GM10266 (cell line): ENCODE results near the gene SRP68.
A peak's percentile ranks its signal among the peaks of the same experiment; 100 is the strongest.
"Not testable (repeated sequence)": the region's sequence is repeated elsewhere in the genome, so short reads cannot be mapped to it uniquely, and the experiment has no call there.

Experiments used
- DNase-seq: peaks from one replicate; pipeline ENCODE4 v3.0.0; 2012; ENCODE audit errors: extremely low spot score
- TF ChIP-seq, protein P1 (sequence below): IDR thresholded peaks from 2 replicates; pipeline ENCODE4 v1.5.1; 2012; ENCODE audit warnings: mild to moderate bottlenecking, low read depth; ENCODE audit not compliant: control insufficient read depth, insufficient read depth; ENCODE audit errors: missing control alignments

SRP68 gene

DNA sequence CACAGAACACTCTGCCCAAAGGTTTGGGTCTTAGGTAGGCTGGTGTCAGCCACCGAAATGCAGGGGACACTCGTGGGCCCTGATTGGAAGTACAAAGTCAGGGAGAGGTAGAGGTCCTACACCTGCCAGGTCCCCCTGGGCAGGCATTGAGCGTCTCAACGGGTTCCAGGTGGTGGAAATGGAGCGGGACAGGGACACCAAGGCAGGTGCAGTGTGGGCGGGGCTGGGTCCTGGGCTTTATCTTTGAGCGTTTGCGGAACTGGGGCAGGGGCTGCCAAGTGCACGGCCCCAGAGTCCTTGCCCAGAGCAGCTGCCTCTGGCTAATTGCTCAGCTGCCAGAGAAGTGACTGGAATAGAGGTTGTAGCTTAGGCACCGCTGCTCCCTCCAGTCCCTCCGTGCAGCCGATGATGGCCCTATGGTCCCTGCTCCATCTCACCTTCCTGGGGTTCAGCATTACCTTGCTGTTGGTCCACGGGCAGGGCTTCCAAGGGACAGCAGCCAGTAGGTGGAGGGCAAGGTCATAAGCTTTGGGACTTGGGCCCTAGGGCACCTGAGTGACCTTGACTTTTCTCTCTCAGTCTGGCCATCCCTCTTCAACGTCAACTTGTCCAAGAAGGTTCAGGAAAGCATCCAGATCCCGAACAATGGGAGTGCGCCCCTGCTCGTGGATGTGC is 6.7 kb upstream of the SRP68 start, which contains the start of gene ZACN:
TSS of gene ZACN (plus strand) at position 323 of the 675 bp plus-strand sequence. CDS start at position 406, 83 bp downstream.
- no peak for DNase-seq
- TF ChIP-seq, protein P1, sequence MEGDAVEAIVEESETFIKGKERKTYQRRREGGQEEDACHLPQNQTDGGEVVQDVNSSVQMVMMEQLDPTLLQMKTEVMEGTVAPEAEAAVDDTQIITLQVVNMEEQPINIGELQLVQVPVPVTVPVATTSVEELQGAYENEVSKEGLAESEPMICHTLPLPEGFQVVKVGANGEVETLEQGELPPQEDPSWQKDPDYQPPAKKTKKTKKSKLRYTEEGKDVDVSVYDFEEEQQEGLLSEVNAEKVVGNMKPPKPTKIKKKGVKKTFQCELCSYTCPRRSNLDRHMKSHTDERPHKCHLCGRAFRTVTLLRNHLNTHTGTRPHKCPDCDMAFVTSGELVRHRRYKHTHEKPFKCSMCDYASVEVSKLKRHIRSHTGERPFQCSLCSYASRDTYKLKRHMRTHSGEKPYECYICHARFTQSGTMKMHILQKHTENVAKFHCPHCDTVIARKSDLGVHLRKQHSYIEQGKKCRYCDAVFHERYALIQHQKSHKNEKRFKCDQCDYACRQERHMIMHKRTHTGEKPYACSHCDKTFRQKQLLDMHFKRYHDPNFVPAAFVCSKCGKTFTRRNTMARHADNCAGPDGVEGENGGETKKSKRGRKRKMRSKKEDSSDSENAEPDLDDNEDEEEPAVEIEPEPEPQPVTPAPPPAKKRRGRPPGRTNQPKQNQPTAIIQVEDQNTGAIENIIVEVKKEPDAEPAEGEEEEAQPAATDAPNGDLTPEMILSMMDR: no peak

DNA sequence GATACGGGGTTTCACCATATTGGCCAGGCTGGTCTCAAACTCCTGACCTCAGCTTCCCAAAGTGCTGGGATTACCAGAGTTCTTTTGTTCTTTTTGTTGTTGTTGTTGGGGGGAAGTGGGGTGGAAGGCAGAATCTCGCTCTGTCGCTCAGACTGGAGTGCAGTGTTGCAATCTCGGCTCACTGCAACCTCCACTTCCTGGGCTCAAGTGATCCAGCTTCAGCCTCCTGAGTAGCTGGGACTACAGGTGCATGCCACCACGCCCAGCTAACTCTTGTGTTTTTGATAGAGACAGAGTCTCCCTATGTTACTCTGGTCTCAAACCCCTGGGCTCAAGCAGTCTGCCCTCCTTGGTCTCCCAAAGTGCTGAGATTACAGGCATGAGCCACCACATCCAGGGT is 6.1 kb upstream of the SRP68 start:
- not testable (repeated sequence) for DNase-seq

DNA sequence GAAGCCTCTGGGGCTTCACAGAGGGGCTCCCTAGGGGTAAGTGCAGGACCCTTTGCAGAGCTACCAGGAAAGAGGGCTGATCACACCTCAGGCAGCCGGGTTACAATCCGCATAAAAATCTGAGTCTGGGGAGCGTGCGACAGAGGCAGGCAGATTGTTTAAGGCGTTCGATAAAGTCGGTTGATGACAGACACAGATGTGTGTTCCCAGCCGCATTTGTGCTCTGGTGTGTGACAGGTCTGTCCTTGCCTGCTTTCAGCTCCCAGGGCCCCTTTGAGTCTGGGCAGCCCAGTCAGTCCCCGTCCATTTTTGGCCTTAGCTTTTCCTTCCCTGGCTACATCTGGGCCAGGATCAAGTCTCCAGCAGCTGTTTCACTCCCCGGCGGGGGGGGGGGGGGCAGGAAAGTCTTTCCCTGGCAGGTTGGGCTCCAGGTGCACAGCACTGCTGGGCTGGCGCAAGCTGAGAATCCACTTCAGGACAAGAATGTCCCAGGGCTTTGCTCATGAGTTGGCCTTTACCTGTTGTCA is 5.3 kb upstream of the SRP68 start:
- DNase-seq: no peak
- TF ChIP-seq, protein P1: no peak

DNA sequence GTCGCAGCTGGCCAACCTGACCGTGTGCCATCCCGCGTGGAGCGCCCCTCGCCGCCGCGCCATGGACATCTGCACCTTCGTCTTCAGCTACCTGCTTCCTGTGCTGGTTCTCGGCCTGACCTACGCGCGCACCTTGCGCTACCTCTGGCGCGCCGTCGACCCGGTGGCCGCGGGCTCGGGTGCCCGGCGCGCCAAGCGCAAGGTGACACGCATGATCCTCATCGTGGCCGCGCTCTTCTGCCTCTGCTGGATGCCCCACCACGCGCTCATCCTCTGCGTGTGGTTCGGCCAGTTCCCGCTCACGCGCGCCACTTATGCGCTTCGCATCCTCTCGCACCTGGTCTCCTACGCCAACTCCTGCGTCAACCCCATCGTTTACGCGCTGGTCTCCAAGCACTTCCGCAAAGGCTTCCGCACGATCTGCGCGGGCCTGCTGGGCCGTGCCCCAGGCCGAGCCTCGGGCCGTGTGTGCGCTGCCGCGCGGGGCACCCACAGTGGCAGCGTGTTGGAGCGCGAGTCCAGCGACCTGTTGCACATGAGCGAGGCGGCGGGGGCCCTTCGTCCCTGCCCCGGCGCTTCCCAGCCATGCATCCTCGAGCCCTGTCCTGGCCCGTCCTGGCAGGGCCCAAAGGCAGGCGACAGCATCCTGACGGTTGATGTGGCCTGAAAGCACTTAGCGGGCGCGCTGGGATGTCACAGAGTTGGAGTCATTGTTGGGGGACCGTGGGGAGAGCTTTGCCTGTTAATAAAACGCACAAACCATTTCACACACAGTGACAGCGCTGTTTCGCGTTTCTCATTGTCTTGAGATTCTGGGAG is 4.7 kb upstream of the SRP68 start:
- DNase-seq: no peak
- TF ChIP-seq, protein P1: no peak

DNA sequence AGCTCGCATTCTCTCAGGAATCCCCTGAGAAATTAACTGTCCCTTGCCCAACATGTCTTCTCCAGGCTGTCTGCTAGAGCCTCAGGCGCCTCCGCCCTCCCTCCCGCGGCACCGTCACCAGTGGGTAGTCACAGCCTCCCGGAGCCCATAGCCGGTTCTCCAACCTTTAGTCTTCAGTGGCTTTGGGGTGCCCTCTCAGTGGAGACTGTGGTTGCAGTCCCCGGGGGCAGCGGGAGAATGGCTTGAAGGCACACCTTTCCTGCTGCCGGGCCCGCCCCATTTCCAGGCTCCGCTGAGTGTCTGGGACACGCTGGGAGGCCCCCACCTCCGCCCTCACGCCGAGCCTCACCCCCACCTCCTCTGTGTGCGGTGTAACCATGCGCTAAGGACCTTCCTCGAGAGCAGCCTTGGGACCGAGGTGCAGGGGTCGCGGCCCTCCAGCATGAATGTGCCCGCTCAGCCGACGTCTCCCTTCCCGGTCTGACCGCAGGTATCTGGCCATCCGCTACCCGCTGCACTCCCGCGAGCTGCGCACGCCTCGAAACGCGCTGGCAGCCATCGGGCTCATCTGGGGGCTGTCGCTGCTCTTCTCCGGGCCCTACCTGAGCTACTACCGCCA is 3.9 kb upstream of the SRP68 start:
- DNase-seq: no peak
- TF ChIP-seq, protein P1: no peak

DNA sequence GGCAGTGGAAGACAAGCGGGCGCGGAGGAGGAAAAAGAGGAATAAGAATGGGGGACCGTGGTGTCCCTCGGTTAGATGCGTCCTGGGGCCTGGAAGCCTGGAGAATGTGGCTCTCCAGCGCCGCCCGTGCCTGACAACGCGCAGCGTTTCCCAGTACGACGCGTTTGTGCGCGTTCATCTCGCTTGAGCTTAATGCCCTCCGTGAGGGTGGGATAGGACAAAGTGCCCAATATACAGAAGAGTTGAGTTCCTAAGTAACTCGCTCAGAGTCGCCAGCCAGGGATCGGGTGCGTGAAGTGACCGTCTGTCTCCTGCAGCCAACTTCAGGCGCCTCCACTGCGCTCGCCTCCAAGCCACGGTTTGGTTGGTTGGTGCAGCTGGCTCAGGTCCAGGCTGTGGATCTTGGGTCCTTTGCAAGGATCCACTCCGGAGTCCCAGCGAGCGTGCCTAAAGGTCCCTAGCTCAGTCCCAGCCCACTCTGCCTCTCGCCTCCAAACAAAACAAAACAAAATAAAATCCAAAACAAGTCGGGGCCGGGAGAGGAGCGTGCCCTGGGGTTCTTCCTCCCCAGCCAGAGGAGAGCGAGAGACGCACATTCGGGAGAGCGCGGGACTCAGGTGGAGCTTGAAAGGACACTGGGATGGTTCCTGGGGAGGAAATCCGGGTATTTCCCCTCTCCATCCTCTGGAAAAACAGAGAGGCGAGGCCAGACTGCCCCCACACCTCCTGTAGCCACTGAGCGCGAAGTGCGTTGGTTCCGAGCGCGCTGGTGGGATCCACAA is 3.2 kb upstream of the SRP68 start:
- peak; percentile 38 for DNase-seq
- TF ChIP-seq, protein P1: peak; percentile 3
